Lower leg skin (tissue), 4 donors: ENCODE data around the gene MYO5A. TPM values are rescaled to one million over a fixed set of nuclear protein-coding genes. Genes with fewer than 3 reads are reported as not detected.

Experiments used
- DNase-seq, 2 donors: peaks; one replicate each; pipeline ENCODE4 v3.0.0-alpha.2; 2019; ENCODE audit warnings: low spot score in 2 of 2
- H3K4me3 ChIP-seq: fragments of 200-600 bp; sonication (generic); 2 replicates; pipeline ENCODE4 v1.5.1; 2017; ENCODE audit warnings: mild to moderate bottlenecking, low read depth; ENCODE audit not compliant: poor library complexity, severe bottlenecking
- POLR2A ChIP-seq, 2 donors: fragments of 450-650 bp; IDR thresholded peaks; one replicate each; pipeline ENCODE4 v1.6.1; 2016 to 2017; ENCODE audit warnings: antibody characterized with exemption in 2 of 2, mild to moderate bottlenecking in 1 of 2, moderate library complexity in 1 of 2
- WGBS, 2 donors: methylation state at CpG; one replicate each; pipeline ENCODE4 v1.1.5; 2018; 5-methylcytosine and 5-hydroxymethylcytosine counted together
- intact Hi-C: fragments of 100-400 bp; cut with DNase I; formaldehyde crosslinking; loops from one replicate; pipeline ENCODE4 v1.15.0; 2023; ENCODE audit warnings: low total_unique reads
- total RNA-seq, 4 donors: library from RNA; depleted of rRNA; stranded (reverse); fragments of >200 nt; gene quantifications; one replicate each; pipeline ENCODE4 v1.1.0, GENCODE V29; 2016
- TF ChIP-seq, protein P1 (sequence below), 3 donors: fragments of 450-650 bp; IDR thresholded peaks; one replicate each; pipeline ENCODE4 v1.5.1; 2016; ENCODE audit warnings: antibody characterized with exemption in 3 of 3, mild to moderate bottlenecking in 3 of 3, moderate library complexity in 2 of 3

Gene MYO5A
- total RNA-seq, 4 donors from 2014 or later: 28.0 to 45.1 (median 37.8) TPM

DNA sequence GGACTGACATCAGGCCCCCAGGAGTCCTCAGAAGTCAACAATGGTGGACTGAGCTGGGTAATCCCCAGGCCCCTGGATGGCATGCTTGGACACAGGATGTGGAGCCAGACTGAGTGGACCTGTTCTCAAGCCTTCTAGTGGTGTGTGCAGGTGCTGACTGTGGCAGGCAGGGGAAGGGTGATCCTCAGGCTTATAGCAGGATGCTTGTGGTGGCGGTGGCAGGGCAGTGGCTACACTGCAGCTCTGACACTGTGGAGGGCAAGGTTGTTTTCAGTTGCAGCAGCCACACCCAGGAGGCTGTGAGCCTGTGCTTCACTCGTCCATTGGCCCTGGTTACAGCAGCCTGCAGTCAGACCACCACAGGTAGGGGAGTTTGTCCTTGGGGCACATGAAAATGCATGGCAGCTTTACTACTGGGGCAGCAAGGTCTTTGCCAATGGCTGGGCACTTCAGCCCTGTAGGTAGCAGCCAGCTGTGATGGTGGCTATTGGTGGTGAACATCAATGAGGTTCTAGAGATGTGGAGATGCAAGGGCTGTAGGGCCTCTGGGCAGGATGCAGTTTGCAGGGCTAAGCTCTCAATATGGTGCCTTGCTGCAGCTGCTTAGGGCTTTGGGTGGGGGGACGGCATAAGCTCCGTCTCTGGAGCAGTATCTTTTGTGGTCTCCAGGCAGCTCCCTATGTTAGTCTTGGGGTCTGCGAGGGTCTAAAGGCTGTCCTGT lies 17.5 kb upstream of the MYO5A start:
- no peak overlapping the region for H3K4me3 ChIP-seq
- 97 to 98% methylated on average over 5 of the region's 5 CpGs for WGBS, 2 donors
- intact Hi-C loops: no loop called here
- DNase-seq: no peak
- TF ChIP-seq, protein P1, sequence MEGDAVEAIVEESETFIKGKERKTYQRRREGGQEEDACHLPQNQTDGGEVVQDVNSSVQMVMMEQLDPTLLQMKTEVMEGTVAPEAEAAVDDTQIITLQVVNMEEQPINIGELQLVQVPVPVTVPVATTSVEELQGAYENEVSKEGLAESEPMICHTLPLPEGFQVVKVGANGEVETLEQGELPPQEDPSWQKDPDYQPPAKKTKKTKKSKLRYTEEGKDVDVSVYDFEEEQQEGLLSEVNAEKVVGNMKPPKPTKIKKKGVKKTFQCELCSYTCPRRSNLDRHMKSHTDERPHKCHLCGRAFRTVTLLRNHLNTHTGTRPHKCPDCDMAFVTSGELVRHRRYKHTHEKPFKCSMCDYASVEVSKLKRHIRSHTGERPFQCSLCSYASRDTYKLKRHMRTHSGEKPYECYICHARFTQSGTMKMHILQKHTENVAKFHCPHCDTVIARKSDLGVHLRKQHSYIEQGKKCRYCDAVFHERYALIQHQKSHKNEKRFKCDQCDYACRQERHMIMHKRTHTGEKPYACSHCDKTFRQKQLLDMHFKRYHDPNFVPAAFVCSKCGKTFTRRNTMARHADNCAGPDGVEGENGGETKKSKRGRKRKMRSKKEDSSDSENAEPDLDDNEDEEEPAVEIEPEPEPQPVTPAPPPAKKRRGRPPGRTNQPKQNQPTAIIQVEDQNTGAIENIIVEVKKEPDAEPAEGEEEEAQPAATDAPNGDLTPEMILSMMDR (IDR thresholded peaks at IDR 0.05): no peak
- TF ChIP-seq POLR2A (IDR thresholded peaks at IDR 0.05): no peak

DNA sequence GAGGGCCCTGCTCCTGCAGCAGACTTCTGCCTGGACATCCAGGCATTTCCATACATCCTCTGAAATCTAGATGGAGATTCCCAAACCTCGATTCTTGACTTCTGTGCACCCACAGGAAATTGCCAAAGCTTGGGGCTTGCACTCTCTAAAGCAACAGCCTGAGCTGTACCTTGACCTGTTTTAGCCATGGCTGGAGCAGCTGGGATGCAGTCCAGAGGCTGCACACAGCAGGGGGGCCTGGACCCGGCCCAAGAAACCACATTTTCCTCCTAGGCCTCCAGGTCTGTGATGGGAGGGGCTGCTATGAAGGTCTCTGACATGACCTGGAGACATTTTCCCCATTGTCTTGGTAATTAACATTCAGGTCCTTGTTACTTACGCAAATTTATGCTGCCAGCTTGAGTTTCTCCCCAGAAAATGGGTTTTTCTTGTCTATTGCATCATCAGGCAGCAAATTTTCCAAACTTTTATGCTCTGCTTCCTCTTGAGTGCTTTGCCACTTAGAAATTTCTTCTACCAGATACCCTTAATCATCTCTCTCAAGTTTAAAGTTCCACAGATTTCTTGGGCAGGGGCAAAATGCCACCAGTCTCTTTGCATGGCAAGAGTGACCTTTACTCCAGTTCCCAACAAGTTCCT lies 11.8 kb upstream of the MYO5A start:
- H3K4me3 ChIP-seq: no peak overlapping the region
- 78 to 82% methylated on average over 2 to 3 of the region's 3 CpGs for WGBS, 2 donors
- intact Hi-C loops: no loop called here
- TF ChIP-seq POLR2A (IDR thresholded peaks at IDR 0.05): no peak
- TF ChIP-seq, protein P1 (IDR thresholded peaks at IDR 0.05): no peak
- no peak for DNase-seq

DNA sequence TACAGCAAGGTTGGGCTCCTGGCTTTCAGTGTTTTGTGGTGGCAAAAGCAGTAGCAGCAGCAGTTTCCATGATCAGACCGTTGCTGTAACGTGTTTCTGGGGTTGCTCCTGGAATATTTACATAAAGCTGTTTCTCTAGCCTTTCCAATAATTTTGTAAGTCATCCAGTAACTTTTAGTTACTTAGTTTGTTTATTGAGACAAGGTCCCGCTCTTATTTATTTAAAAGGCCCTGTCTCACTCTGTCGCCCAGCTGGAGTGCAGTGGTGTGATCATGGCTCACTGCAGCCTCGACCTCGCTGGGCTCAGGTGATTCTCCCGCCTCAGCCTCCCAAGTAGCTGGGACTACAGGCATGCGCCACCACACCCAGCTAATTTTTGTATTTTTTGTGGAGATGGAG lies 8.8 kb upstream of the MYO5A start:
- TF ChIP-seq, protein P1 (IDR thresholded peaks at IDR 0.05): no peak
- TF ChIP-seq POLR2A (IDR thresholded peaks at IDR 0.05): no peak
- 94 to 97% methylated on average over 8 of the region's 8 CpGs for WGBS, 2 donors
- intact Hi-C loops: no loop called here
- H3K4me3 ChIP-seq: no peak overlapping the region
- DNase-seq: no peak

DNA sequence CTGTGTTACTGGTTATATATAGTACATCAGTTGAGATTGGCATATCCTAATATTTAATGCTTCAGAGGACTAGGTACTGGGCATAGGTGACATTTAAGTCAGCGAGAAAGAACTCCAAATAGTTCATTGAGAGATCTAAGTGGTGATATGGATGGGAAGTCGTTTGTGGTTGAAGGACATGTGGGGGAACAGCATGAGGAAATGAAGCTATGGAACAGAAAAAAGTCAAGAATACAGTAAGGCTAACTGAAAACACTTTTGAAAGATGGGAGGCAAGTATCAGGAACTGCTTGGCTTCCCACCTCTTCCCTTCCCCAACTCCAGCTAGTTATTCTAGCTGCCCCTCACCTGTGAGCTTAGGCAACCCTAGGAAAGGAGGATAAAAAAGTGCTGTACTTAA lies 3.7 kb upstream of the MYO5A start:
- WGBS, 2 donors: 69 to 79% methylated on average over 2 of the region's 2 CpGs
- intact Hi-C loops: no loop called here
- DNase-seq: no peak
- H3K4me3 ChIP-seq: no peak overlapping the region
- no peak for TF ChIP-seq POLR2A (IDR thresholded peaks at IDR 0.05)
- TF ChIP-seq, protein P1 (IDR thresholded peaks at IDR 0.05): no peak

DNA sequence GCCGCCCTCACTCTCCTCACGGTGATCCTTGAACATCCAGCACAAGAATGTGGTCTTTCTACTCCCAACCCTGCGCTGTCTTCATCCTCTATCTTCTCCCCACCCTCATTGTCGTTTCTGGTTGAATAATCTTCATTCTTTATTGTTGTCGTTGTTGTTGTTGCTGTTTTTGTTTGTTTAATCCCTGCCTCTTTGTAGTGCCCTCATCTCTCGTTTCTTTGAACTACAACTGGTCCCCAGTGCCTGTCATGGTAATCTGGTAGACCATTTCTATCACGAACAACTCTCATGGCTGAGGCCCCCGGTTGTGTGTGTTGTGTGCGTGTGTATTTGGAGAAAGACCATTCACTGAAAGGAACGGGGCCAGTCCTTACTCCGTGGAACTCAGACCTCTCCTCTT lies 1.3 kb upstream of the MYO5A start:
- TF ChIP-seq, protein P1 (IDR thresholded peaks at IDR 0.05): no peak
- no peak for TF ChIP-seq POLR2A (IDR thresholded peaks at IDR 0.05)
- no peak overlapping the region for H3K4me3 ChIP-seq
- WGBS, 2 donors: 47 to 57% methylated on average over 11 of the region's 11 CpGs
- DNase-seq: no peak
- intact Hi-C loops: no loop called here
